HEK293T (cell line): Measurements from ENCODE around the gene CMYA5.

Experiments
- CTBP1 ChIP-seq: fragments of 450-650 bp; IDR thresholded peaks from 2 replicates; pipeline ENCODE4 v1.6.1; 2016; ENCODE audit warnings: borderline replicate concordance
- FOXM1 ChIP-seq: fragments of 450-650 bp; IDR thresholded peaks from 2 replicates; pipeline ENCODE4 v1.6.1; 2017; ENCODE audit warnings: mild to moderate bottlenecking, borderline replicate concordance
- HDGF ChIP-seq: fragments of 450-650 bp; IDR thresholded peaks from 2 replicates; pipeline ENCODE4 v1.6.1; 2017; ENCODE audit warnings: antibody characterized with exemption, borderline replicate concordance
- SP1 ChIP-seq: fragments of 450-650 bp; IDR thresholded peaks from 2 replicates; pipeline ENCODE4 v1.6.1; 2017
- TARDBP ChIP-seq: fragments of 450-650 bp; IDR thresholded peaks from 2 replicates; pipeline ENCODE4 v1.6.1; 2016

DNA sequence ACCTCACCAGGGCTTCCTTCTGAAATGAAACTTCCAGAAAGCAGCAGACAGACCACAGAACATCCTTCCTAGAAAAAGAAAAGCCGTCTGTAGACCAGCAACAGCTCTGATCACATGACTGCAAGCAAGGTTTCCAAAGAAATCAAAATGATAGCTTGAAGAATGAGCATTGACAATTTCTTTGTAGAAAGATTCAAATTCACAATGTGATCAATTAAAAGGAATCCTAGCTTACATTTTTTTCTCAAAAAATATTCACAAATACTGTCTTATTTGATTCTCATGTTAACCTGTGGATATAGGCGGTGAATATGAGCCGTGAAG lies 156.5 kb downstream of the CMYA5 start:
- no peak for TF ChIP-seq SP1
- no peak for TF ChIP-seq HDGF
- no peak for TF ChIP-seq TARDBP
- no peak for TF ChIP-seq CTBP1
- no peak for TF ChIP-seq FOXM1
